Measurements from ENCODE around the gene PPME1. TPM values are rescaled to one million over a fixed set of nuclear protein-coding genes. Genes with fewer than 3 reads are reported as not detected.

The PPME1 gene
- total RNA-seq, 1 donor: 22.4 TPM

DNA sequence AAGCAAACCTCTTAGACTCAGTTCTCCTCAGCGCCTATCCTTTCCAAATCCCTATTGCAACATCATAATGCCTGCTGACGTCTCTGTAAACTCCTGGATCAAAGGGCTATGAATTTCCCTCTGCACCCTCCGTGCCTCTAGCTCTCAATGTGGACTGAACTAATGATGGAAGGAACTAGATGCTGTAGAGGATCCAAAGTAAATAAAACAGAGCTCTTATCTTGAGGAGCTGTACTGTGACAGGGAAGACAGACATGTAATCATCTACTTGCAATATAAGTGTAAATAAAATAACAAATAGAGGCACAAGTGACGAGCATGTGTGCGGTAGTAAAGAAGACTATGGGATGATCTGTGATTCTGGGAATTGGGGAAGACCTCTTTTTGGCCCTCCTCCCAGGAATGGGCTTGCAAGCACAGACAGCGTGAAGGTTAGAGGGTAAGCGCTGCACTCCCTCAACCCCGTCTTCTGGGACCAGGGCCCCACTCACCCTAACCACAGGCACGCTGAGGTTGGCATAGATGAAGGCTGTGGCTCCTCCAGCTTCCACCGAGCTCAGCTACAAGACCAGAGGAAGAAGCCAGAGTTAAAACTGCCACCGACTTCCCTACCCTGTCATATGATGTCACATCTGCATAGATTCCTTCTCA is 98.2 kb downstream of the PPME1 start:
- peak; percentile 55 for DNase-seq (ENCODE audit: low read depth)
- H3K4me3 ChIP-seq (ENCODE audit: low read depth, low read length): no peak overlapping the region
- TF ChIP-seq, protein P1, sequence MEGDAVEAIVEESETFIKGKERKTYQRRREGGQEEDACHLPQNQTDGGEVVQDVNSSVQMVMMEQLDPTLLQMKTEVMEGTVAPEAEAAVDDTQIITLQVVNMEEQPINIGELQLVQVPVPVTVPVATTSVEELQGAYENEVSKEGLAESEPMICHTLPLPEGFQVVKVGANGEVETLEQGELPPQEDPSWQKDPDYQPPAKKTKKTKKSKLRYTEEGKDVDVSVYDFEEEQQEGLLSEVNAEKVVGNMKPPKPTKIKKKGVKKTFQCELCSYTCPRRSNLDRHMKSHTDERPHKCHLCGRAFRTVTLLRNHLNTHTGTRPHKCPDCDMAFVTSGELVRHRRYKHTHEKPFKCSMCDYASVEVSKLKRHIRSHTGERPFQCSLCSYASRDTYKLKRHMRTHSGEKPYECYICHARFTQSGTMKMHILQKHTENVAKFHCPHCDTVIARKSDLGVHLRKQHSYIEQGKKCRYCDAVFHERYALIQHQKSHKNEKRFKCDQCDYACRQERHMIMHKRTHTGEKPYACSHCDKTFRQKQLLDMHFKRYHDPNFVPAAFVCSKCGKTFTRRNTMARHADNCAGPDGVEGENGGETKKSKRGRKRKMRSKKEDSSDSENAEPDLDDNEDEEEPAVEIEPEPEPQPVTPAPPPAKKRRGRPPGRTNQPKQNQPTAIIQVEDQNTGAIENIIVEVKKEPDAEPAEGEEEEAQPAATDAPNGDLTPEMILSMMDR (IDR thresholded peaks at IDR 0.05; ENCODE audit: insufficient read depth, low read length): no peak

DNA sequence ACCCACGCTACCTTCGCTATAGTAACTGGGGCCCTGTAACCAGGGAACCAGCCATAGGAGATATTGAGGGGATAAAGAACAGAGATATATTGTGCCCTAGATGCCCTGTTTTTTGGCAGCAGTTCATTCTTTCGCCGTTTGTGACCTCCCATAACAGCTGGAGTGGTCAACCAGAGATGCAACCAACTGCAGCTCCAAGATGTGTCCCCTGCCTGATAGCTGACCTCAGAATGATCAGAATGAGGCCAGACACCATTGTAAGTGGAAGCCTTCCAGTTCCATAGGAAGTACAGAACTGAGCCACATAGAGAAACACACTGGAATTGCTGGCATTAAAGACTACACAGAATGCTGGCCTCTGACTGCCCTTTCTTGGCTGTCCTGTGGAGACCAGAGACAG is 101.2 kb downstream of the PPME1 start:
- H3K4me3 ChIP-seq (ENCODE audit: low read depth, low read length): no peak overlapping the region
- no peak for DNase-seq (ENCODE audit: low read depth)
- TF ChIP-seq, protein P1 (IDR thresholded peaks at IDR 0.05; ENCODE audit: insufficient read depth, low read length): no peak

DNA sequence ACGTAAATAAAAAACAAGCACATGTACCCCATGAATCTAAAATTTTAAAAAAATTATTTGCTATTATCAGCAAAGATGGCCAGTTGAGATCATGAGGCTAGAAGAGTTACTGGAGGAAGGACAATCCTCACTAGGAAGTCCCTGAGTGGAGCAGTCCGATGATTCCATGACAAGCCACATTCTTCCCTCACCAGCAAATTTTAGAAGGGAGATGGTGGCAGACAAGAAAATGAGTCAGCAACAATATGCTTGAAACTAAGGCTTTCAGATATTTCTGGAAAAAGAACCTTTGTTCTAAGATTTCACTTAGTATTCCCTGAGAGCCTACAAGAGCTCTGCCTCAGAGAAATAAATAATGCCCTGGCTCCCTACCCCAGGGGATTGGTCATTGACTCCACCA is 105.5 kb downstream of the PPME1 start:
- TF ChIP-seq, protein P1 (IDR thresholded peaks at IDR 0.05; ENCODE audit: insufficient read depth, low read length): no peak
- H3K4me3 ChIP-seq (ENCODE audit: low read depth, low read length): no peak overlapping the region
- DNase-seq (ENCODE audit: low read depth): peak; percentile 62

DNA sequence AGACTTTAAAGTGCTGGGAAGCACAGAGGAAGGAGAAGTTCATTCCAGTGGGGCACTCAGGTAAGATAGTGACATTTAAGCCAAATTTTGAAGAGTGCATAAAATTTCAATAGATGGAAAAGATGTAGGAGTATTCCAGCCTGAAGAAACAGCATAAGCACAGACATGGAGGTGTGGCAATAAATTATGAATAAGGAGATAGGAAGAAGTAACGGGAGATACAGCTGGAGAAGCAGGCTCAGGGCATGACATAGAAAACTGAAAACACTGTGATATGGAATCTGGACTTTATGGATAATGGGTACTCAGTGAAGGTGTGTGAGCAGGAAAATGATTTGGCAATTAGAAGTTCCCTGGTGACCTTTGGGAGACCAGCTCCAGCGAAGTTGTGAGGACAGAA is 107.0 kb downstream of the PPME1 start:
- DNase-seq (ENCODE audit: low read depth): no peak
- TF ChIP-seq, protein P1 (IDR thresholded peaks at IDR 0.05; ENCODE audit: insufficient read depth, low read length): no peak
- H3K4me3 ChIP-seq (ENCODE audit: low read depth, low read length): no peak overlapping the region

DNA sequence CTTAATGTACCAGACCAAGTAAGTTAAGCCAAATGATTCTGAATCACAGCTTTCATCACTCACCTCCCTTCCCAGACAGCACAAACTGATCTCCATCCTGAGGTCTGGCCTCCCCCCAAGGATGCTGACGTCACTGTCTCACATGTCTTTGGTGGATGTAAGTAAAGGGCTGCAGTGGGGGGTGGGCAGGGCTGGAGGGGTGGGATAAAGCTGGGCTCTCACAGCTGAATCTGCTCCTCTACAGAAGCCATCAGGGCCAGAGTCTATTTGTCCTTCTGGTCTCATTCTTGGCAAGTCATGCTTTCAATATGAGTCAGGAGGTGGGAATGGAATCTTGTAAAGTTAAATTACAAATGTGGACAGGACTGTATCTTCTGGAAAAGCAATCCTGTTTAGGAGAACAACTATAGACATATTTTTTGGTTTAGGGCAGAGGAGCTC is 107.7 kb downstream of the PPME1 start:
- DNase-seq (ENCODE audit: low read depth): peak; percentile 100
- TF ChIP-seq, protein P1 (IDR thresholded peaks at IDR 0.05; ENCODE audit: insufficient read depth, low read length): no peak
- H3K4me3 ChIP-seq (ENCODE audit: low read depth, low read length): no peak overlapping the region

DNA sequence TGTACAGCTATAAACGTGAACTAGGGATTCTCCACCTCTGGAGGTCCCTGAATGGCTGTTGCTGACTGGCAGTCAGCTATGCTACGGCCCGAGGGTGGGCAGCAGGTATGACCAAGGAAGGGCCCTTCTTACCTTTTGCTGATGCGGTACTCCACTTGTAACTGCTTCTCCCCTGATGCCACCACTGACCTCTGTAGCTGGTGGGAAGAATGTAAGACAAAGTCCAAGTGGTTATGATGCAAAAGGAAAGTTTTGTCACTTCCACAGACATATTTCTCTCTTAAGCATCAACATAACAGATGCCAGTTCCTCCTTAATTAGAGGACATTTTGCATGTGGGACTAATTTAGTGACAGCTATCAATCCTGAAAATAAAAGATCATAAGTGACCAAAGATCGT is 108.2 kb downstream of the PPME1 start:
- no peak for DNase-seq (ENCODE audit: low read depth)
- TF ChIP-seq, protein P1 (IDR thresholded peaks at IDR 0.05; ENCODE audit: insufficient read depth, low read length): no peak
- no peak overlapping the region for H3K4me3 ChIP-seq (ENCODE audit: low read depth, low read length)

DNA sequence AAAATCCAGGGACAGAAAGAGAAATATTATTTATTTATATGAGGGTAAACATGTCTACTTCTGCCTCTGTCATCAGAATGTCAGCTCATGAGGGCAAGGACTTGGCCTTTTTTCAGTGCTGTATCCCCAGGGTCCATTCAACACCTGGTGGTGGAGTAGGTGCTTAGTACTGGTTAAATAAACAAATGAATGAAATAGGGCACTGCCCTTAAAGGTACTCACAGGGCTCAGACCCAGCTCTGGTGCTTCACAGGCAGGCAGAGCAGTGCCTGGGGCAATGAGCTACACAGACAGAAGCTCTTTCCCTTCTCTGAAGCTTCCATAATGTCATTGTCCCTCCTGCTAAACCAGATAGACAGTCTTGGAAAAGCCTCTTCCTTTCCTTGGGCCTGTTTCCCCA is 109.4 kb downstream of the PPME1 start:
- TF ChIP-seq, protein P1 (IDR thresholded peaks at IDR 0.05; ENCODE audit: insufficient read depth, low read length): no peak
- no peak overlapping the region for H3K4me3 ChIP-seq (ENCODE audit: low read depth, low read length)
- DNase-seq (ENCODE audit: low read depth): no peak
